K562 (cell line): Measurements from ENCODE around the gene RNF207.

Source experiments
- CTCF ChIP-seq, 3 experiments: IDR thresholded peaks in 2 of 3; conservative IDR thresholded peaks in 1 of 3; 2 replicates each; pipeline ENCODE4 v1.5.1; 2011 to 2012; ENCODE audit warnings: low read length in 3 of 3, mild to moderate bottlenecking in 3 of 3, control low read depth in 2 of 3, improper control_type of control experiment in 1 of 3, inconsistent platforms in 1 of 3, low read depth in 1 of 3, mixed read lengths in 1 of 3, moderate library complexity in 1 of 3; ENCODE audit not compliant: insufficient read depth in 2 of 3
- FOXK2 ChIP-seq, 2 experiments: fragments of 450-650 bp; IDR thresholded peaks in 1 of 2; conservative IDR thresholded peaks in 1 of 2; 2 replicates each; pipeline ENCODE4 v1.6.1; 2016; ENCODE audit warnings: low read depth in 2 of 2, mild to moderate bottlenecking in 1 of 2

DNA sequence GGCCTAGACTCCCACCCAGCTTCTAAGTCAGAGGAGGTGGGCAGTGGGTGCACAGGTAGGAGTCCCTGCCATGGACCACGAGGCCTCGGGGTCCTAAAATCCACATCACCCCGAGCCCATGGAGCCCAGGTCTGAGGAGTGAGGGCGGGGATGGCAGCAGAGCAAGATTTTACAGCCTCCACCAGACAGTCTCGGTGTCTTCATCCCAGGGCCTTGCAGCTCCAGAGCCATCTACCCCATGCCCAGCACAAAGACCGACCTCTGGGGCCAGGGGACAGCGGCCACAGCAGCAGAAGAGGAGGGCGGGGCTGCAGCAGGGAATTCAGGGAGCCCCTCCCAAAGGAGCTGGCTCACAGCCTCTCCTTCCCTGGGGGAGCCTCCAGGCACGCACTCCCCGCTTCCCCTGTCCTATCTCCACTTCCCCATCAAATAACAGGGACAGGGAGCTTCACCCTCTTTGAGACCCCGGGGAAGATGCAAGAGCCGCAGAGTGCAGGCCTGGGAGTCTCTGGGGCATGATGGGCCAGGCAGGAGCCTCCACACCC, 40.4 kb upstream of the RNF207 start:
- TF ChIP-seq FOXK2 (conservative IDR thresholded peaks at IDR 0.05 in 1 of 2, IDR thresholded peaks at IDR 0.05 in 1 of 2; ENCODE audit: low read depth in 2 of 2) (no peak), CTCF (IDR thresholded peaks at IDR 0.05 in 2 of 3, conservative IDR thresholded peaks at IDR 0.05 in 1 of 3; ENCODE audit: insufficient read depth in 2 of 3, low read depth in 1 of 3, low read length in 3 of 3) (no peak)
